HCT116 (cell line): ENCODE results near the gene PTPRJ. TPM values are rescaled to one million over a fixed set of nuclear protein-coding genes. Genes with fewer than 3 reads are reported as not detected.

Source experiments
- ATAC-seq: fragments of 200-7000 bp; cut with Tn5 transposase; 2 replicates; pipeline ENCODE4 v1.9.1; 2020; ENCODE audit warnings: mild to moderate bottlenecking, moderate library complexity
- BruUV-seq: library from RNA; stranded (reverse); fragments of 400-500 nt; replicated peaks from 2 replicates; lab custom pipeline; 2021; lab: Mats Ljungman, UMichigan
- CTCF ChIA-PET: fragments of 300-600 bp; sonication (Branson Sonifier 250); formaldehyde crosslinking; loops from one replicate; lab custom pipeline; 2021; ENCODE audit warnings: antibody characterized with exemption; lab: Charles Lee
- POLR2A ChIA-PET: fragments of 300-600, 350-600 bp; sonication (Branson Sonifier 250); formaldehyde crosslinking; loops from one replicate; lab custom pipeline; 2021; ENCODE audit warnings: antibody characterized with exemption; lab: Charles Lee
- RAD21 ChIA-PET, 2 experiments: fragments of 300-600 bp; sonication (Branson Sonifier 250); formaldehyde crosslinking; loops; one replicate each; lab custom pipeline; 2023; ENCODE audit warnings: low total read pairs in 2 of 2; ENCODE audit not compliant: uncharacterized antibody in 2 of 2, unreplicated experiment in 2 of 2, low non-redundant PET in 1 of 2; lab: Charles Lee
- DNase-seq: peaks from one replicate; pipeline ENCODE4 v3.0.0-alpha.2; 2010; ENCODE audit warnings: low read depth, low spot score
- H2AFZ ChIP-seq: fragments of 200-600 bp; shearing (Covaris generic), sonication (generic); 2 replicates; pipeline ENCODE4 v1.6.1; 2017; ENCODE audit warnings: low read depth, mixed run types, mixed read lengths, antibody characterized with exemption, low read length; ENCODE audit not compliant: poor library complexity, severe bottlenecking
- H3K27ac ChIP-seq: 2 replicates; pipeline ENCODE4 v1.5.1; 2012; ENCODE audit warnings: low read depth, low read length
- H3K27me3 ChIP-seq: fragments of 200-600 bp; sonication (generic); 2 replicates; pipeline ENCODE4 v1.6.1; 2016; ENCODE audit warnings: mixed run types, low read length, mixed read lengths; ENCODE audit not compliant: insufficient read depth
- H3K36me3 ChIP-seq, 2 experiments: fragments of 200-500 bp in 1 of 2; fragments of 200-600 bp in 1 of 2; sonication (Bioruptor generic) in 1 of 2; sonication (generic) in 1 of 2; 2 replicates each; pipeline versions ENCODE4 v1.5.1 to v1.6.1; 2014 to 2016; ENCODE audit warnings: low read length in 2 of 2, inconsistent platforms in 1 of 2, mixed read lengths in 1 of 2, mixed run types in 1 of 2; ENCODE audit not compliant: insufficient read depth in 2 of 2, control insufficient read depth in 1 of 2
- H3K4me1 ChIP-seq, 2 experiments: fragments of 200-600 bp in 1 of 2; sonication (generic) in 1 of 2; 2 replicates each; pipeline versions ENCODE4 v1.5.1 to v1.6.1; 2012 to 2017; ENCODE audit warnings: low read length in 2 of 2, inconsistent platforms in 1 of 2, mild to moderate bottlenecking in 1 of 2, mixed read lengths in 1 of 2, mixed run types in 1 of 2, moderate library complexity in 1 of 2; ENCODE audit not compliant: insufficient read depth in 2 of 2, control insufficient read depth in 1 of 2
- H3K4me2 ChIP-seq: fragments of 200-600 bp; sonication (generic); 2 replicates; pipeline ENCODE4 v1.6.1; 2017; ENCODE audit warnings: mixed run types, low read length, mixed read lengths
- H3K4me3 ChIP-seq, 2 experiments: fragments of 200-600 bp in 1 of 2; sonication (generic) in 1 of 2; replicated peaks in 1 of 2; 2 replicates each; pipeline ENCODE4 v1.5.1; 2011 to 2016; ENCODE audit warnings: low read length in 2 of 2, control low read depth in 1 of 2, low read depth in 1 of 2, mild to moderate bottlenecking in 1 of 2, mixed read lengths in 1 of 2, mixed run types in 1 of 2
- H3K79me2 ChIP-seq: fragments of 200-600 bp; sonication (generic); 2 replicates; pipeline ENCODE4 v1.6.1; 2017; ENCODE audit warnings: mild to moderate bottlenecking, mixed run types, low read length, moderate library complexity, mixed read lengths; ENCODE audit not compliant: insufficient read depth
- H3K9ac ChIP-seq: fragments of 200-600 bp; sonication (generic); 2 replicates; pipeline ENCODE4 v1.6.1; 2016; ENCODE audit warnings: low read length, mixed read lengths
- H3K9me2 ChIP-seq: fragments of 200-600 bp; sonication (generic), shearing (Covaris generic); 2 replicates; pipeline ENCODE4 v1.6.1; 2017; ENCODE audit warnings: mixed run types, mild to moderate bottlenecking, moderate library complexity; ENCODE audit not compliant: insufficient read depth
- H3K9me3 ChIP-seq, 2 experiments: fragments of 200-500 bp in 1 of 2; fragments of 200-600 bp in 1 of 2; sonication (Bioruptor generic) in 1 of 2; sonication (generic) in 1 of 2; 2 replicates each; pipeline ENCODE4 v1.6.1; 2014 to 2017; ENCODE audit warnings: low read length in 2 of 2, mixed read lengths in 2 of 2, inconsistent platforms in 1 of 2, low read depth in 1 of 2, mild to moderate bottlenecking in 1 of 2, mixed run types in 1 of 2, moderate library complexity in 1 of 2; ENCODE audit not compliant: control insufficient read depth in 1 of 2, insufficient read depth in 1 of 2
- H4K20me1 ChIP-seq: fragments of 200-600 bp; sonication (generic), shearing (Covaris generic); 2 replicates; pipeline ENCODE4 v1.6.1; 2017; ENCODE audit warnings: mixed run types, mild to moderate bottlenecking, moderate library complexity; ENCODE audit not compliant: insufficient read depth
- CBX3 ChIP-seq: IDR thresholded peaks from 2 replicates; pipeline ENCODE4 v1.6.1; 2012; ENCODE audit warnings: low read depth
- EZH2phosphoT487 ChIP-seq: fragments of 200-600 bp; IDR thresholded peaks from 2 replicates; pipeline ENCODE4 v1.6.1; 2018; ENCODE audit warnings: antibody characterized with exemption, borderline replicate concordance
- FOSL1 ChIP-seq: IDR thresholded peaks from 2 replicates; pipeline ENCODE4 v1.6.1; 2012; ENCODE audit warnings: low read depth
- JUND ChIP-seq: IDR thresholded peaks from 2 replicates; pipeline ENCODE4 v1.6.1; 2012
- POLR2A ChIP-seq: IDR thresholded peaks from 2 replicates; pipeline ENCODE4 v1.7.0; 2011; ENCODE audit warnings: borderline replicate concordance; ENCODE audit not compliant: insufficient read depth, insufficient read length; ENCODE audit errors: extremely low read depth
- POLR2AphosphoS5 ChIP-seq: IDR thresholded peaks from 2 replicates; pipeline ENCODE4 v1.6.1; 2011; ENCODE audit warnings: mild to moderate bottlenecking, low read depth, low read length, moderate library complexity
- TCF7L2 ChIP-seq: IDR thresholded peaks from 2 replicates; pipeline ENCODE4 v1.7.0; 2011; ENCODE audit warnings: borderline replicate concordance, inconsistent platforms; ENCODE audit not compliant: insufficient read depth, insufficient read length; ENCODE audit errors: extremely low read depth
- ZFX ChIP-seq: fragments of 450-650 bp; IDR thresholded peaks from 2 replicates; pipeline ENCODE4 v1.6.1; 2017
- intact Hi-C: fragments of 100-400 bp; cut with micrococcal nuclease; formaldehyde crosslinking; loops from 2 replicates; pipeline ENCODE4 v1.10.0; 2022
- total RNA-seq: library from RNA; stranded (reverse); gene quantifications from one replicate; pipeline ENCODE4 v1.2.1, GENCODE V29; 2021; ENCODE audit not compliant: unreplicated experiment
- TF ChIP-seq, protein P1 (sequence below): IDR thresholded peaks from 2 replicates; pipeline ENCODE4 v1.6.1; 2012
- TF ChIP-seq, protein P2 (sequence below): IDR thresholded peaks from 2 replicates; pipeline ENCODE4 v1.6.1; 2012
- TF ChIP-seq, protein P3 (sequence below): IDR thresholded peaks from 2 replicates; pipeline ENCODE4 v1.6.1; 2011; ENCODE audit warnings: mild to moderate bottlenecking, low read length, moderate library complexity; ENCODE audit not compliant: insufficient replicate concordance; ENCODE audit errors: extremely low read depth
- TF ChIP-seq, protein P4 (sequence below), 3 experiments: fragments of 200-600 bp in 1 of 3; sonication (generic) in 1 of 3; IDR thresholded peaks in 2 of 3; conservative IDR thresholded peaks in 1 of 3; 2 replicates each; pipeline ENCODE4 v1.5.1; 2012 to 2017; ENCODE audit warnings: low read depth in 2 of 3, low read length in 2 of 3, antibody characterized with exemption in 1 of 3, borderline replicate concordance in 1 of 3, control low read depth in 1 of 3, mild to moderate bottlenecking in 1 of 3, mixed read lengths in 1 of 3, mixed run types in 1 of 3, moderate library complexity in 1 of 3; ENCODE audit not compliant: insufficient read depth in 1 of 3

The PTPRJ gene
- total RNA-seq, 1 experiment from 2014 or later = 19.1 TPM

DNA sequence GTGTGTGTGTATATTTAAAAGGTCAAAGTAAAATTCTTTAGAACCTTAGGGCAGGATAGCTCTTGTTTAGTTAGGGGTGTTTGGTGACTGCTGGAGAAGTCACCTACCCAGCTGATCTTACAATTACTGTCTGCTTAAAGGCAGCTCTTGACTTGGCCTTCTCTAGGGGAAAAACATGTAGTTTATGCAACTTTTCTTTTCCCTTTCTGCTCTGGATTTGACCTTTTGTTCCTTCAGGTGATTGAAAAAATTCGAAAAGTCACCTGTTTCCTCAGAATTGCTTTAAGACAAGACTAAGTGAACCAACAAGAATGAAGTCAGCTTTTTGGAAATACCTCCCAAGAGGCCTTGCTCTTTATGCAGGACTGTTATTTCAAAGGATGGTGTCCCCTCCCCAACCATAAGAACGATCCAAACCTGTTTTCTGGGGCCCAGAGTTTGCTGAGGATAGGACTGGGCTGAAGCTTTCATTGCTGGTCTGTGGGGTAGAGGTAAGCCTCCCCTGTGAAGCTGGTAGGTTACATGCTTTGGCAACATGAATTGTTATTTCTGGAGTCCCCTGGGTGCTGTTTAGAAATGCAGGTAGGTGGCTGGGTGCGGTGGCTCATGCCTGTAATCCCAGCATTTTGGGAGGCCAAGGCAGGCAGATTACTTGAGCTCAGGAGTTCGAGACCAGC lies 111.2 kb downstream of the PTPRJ start:
- no peaks in the 10 kb centered on the region for H3K27me3 ChIP-seq
- POLR2A ChIA-PET = no interaction called here
- RAD21 ChIA-PET = interaction anchor here (0.5 to 0.6 kb wide), 2 partner anchors 26 to 134 kb away, joined by 3 to 4 read pairs; no protein-coding TSS in a partner anchor
- H3K4me2 ChIP-seq = no peak overlapping the region
- no peak overlapping the region for H3K4me3 ChIP-seq
- H4K20me1 ChIP-seq = no peaks in the 10 kb centered on the region
- no peaks in the 10 kb centered on the region for H3K9me3 ChIP-seq
- CTCF ChIA-PET = no interaction called here
- no peaks in the 10 kb centered on the region for H3K9me2 ChIP-seq
- DNase-seq (no peak), ATAC-seq (no peak)
- no peaks in the 10 kb centered on the region for H3K36me3 ChIP-seq
- no peak overlapping the region for H3K9ac ChIP-seq
- no TSS peak for BruUV-seq
- TF ChIP-seq JUND (no peak), EZH2phosphoT487 (no peak), POLR2AphosphoS5 (no peak), FOSL1 (no peak), ZFX (no peak), POLR2A (no peak), CBX3 (no peak), TCF7L2 (no peak)
- TF ChIP-seq, protein P1, sequence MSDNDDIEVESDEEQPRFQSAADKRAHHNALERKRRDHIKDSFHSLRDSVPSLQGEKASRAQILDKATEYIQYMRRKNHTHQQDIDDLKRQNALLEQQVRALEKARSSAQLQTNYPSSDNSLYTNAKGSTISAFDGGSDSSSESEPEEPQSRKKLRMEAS = no peak
- TF ChIP-seq, protein P2, sequence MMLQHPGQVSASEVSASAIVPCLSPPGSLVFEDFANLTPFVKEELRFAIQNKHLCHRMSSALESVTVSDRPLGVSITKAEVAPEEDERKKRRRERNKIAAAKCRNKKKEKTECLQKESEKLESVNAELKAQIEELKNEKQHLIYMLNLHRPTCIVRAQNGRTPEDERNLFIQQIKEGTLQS = no peak
- TF ChIP-seq, protein P3, sequence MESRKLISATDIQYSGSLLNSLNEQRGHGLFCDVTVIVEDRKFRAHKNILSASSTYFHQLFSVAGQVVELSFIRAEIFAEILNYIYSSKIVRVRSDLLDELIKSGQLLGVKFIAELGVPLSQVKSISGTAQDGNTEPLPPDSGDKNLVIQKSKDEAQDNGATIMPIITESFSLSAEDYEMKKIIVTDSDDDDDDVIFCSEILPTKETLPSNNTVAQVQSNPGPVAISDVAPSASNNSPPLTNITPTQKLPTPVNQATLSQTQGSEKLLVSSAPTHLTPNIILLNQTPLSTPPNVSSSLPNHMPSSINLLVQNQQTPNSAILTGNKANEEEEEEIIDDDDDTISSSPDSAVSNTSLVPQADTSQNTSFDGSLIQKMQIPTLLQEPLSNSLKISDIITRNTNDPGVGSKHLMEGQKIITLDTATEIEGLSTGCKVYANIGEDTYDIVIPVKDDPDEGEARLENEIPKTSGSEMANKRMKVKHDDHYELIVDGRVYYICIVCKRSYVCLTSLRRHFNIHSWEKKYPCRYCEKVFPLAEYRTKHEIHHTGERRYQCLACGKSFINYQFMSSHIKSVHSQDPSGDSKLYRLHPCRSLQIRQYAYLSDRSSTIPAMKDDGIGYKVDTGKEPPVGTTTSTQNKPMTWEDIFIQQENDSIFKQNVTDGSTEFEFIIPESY = no peak
- TF ChIP-seq, protein P4, sequence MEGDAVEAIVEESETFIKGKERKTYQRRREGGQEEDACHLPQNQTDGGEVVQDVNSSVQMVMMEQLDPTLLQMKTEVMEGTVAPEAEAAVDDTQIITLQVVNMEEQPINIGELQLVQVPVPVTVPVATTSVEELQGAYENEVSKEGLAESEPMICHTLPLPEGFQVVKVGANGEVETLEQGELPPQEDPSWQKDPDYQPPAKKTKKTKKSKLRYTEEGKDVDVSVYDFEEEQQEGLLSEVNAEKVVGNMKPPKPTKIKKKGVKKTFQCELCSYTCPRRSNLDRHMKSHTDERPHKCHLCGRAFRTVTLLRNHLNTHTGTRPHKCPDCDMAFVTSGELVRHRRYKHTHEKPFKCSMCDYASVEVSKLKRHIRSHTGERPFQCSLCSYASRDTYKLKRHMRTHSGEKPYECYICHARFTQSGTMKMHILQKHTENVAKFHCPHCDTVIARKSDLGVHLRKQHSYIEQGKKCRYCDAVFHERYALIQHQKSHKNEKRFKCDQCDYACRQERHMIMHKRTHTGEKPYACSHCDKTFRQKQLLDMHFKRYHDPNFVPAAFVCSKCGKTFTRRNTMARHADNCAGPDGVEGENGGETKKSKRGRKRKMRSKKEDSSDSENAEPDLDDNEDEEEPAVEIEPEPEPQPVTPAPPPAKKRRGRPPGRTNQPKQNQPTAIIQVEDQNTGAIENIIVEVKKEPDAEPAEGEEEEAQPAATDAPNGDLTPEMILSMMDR (IDR thresholded peaks at IDR 0.05 in 2 of 3, conservative IDR thresholded peaks at IDR 0.05 in 1 of 3; ENCODE audit: borderline replicate concordance in 1 of 3, insufficient read depth in 1 of 3, low read depth in 2 of 3, low read length in 2 of 3) = no peak
- TF ChIP-seq, all 23 proteins: peak for 0
- H2AFZ ChIP-seq = no peak overlapping the region
- H3K4me1 ChIP-seq = peaks cover 17 to 20% of the 10 kb centered on the region in 2 experiments; a peak in 3 of 4 replicates
- intact Hi-C loops = no loop called here
- no peaks in the 10 kb centered on the region; the same call in 1 of the 2 replicates for H3K79me2 ChIP-seq
- no peak overlapping the region for H3K27ac ChIP-seq
